Daoy (cell line): ENCODE data around the gene SPAG9. TPM values are rescaled to one million over a fixed set of nuclear protein-coding genes. Genes with fewer than 3 reads are reported as not detected.
A peak's percentile ranks its signal among the peaks of the same experiment; 100 is the strongest.
"Not testable (repeated sequence)": the region's sequence is repeated elsewhere in the genome, so short reads cannot be mapped to it uniquely, and the experiment has no call there.

ENCODE experiments used
- DNase-seq: peaks from one replicate; pipeline ENCODE4 v3.0.0-alpha.2; 2015; ENCODE audit warnings: low read depth
- total RNA-seq: library from RNA; depleted of rRNA; stranded (reverse); fragments of >200 nt; shearing (Covaris generic); gene quantifications from 2 replicates; pipeline ENCODE4 v1.2.3, GENCODE V29; 2014

SPAG9 gene
- total RNA-seq, 1 experiment from 2014 or later, result 54.2 TPM

DNA sequence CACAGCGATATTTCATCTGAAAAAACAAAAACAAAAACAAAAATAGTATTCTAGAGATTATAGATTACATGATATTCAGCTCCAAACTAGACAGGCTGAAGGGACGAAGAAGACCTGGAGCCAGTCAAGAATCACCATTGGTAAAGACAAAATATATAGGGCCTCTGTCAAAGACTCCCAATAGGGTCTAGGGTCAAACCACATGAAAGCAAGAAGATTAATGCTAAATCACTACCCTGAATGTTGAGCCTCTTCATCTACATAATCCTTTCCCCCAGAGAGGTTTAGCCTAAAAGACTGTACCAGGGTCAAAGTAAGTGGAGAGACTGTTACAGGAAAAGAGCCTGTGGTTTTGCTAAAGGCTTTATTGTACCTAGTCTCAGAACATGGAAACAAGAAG, 21.9 kb upstream of the SPAG9 start:
- no peak for DNase-seq

- DNase-seq, result no peak
Measured at GRCh38 chr17:51135956-51136355, 15.3 kb upstream of the SPAG9 start.

- DNase-seq, result no peak
Measured at GRCh38 chr17:51133365-51133764, 12.7 kb upstream of the SPAG9 start.

DNA sequence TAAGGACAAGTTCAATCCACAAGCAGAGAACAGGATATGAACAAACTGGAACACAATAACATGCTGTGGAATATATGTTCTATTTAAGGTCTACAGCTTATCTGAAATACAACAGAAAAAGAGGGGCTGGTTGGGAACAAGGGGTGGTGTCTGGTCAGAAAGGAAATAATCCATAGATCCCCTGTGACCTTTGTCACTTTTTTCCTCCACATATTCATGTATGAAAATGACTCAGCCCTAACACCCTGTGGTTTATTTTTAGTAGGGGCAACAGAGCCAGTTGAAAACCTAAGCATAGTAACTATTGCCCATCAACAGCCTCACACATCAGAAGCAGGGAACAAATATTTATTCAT, 12.3 kb upstream of the SPAG9 start:
- peak; percentile 13 for DNase-seq

- peak; percentile 9 for DNase-seq
Measured at GRCh38 chr17:51128076-51128475, 7.4 kb upstream of the SPAG9 start.

- no peak for DNase-seq
Measured at GRCh38 chr17:51124640-51125503, 4.2 kb upstream of the SPAG9 start.

GRCh38 chr17:51122473-51123115, 1.9 kb upstream of the SPAG9 start:
- DNase-seq, result not testable (repeated sequence)

DNA sequence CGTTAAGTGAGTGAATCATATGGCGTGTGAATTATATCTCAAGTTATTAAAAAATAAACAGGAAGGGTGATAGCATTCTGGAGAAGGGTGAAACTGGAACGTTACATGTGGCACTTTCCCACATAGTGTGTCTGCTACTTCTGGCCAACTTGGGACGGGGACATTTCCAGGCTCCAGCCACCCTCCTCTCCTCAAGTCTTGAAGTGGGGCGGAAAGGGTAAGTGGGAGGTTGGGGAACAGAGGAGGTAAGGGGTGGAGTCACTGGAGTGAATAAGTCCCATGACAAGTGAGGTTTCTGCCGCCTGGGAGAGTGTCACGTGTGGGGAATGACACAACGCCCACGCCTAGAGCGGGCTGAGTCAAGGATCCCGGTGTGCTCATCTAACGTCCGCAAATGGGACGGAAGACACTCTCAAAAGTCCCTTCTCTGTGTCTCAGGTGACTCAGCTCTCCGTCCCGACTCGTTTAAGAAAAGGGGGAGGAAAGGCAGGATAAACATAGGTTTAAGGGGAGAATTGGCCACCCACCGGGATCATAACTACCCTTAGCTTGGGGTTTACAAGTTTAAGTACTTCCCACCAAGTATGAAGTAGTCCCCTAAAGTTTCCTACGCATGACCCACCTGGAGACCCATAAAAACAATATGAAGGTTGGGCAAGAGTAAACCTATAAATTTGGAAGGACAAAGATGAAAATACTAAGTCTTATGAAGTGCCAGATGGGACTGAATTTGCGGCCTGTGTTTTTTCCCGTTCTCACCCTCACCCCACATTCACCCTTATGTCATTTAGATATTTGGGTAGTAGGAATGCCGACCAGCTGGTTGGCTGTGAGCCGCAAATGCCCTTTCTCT, 1.2 kb upstream of the SPAG9 start:
- peak; percentile 97 for DNase-seq

DNA sequence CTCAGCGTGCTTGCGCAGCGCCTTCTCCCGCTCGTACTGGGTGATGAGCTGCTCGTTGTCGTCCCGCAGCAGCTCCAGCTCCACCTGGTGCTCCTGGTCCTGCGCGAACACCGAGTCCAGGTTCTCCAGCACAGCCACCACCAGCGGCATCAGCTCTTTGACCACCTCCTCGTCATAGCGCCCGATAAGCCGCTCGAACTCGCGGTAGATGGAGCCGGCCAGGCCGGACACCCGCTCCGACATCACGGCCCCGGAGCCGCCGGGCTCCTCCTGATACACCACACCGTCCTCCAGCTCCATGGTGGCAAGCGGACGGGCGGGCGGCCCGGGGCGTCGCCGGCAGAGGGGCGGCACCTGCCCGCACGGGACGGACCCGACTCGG, 320 bp downstream of the SPAG9 start:
- DNase-seq, result peak; percentile 41

DNA sequence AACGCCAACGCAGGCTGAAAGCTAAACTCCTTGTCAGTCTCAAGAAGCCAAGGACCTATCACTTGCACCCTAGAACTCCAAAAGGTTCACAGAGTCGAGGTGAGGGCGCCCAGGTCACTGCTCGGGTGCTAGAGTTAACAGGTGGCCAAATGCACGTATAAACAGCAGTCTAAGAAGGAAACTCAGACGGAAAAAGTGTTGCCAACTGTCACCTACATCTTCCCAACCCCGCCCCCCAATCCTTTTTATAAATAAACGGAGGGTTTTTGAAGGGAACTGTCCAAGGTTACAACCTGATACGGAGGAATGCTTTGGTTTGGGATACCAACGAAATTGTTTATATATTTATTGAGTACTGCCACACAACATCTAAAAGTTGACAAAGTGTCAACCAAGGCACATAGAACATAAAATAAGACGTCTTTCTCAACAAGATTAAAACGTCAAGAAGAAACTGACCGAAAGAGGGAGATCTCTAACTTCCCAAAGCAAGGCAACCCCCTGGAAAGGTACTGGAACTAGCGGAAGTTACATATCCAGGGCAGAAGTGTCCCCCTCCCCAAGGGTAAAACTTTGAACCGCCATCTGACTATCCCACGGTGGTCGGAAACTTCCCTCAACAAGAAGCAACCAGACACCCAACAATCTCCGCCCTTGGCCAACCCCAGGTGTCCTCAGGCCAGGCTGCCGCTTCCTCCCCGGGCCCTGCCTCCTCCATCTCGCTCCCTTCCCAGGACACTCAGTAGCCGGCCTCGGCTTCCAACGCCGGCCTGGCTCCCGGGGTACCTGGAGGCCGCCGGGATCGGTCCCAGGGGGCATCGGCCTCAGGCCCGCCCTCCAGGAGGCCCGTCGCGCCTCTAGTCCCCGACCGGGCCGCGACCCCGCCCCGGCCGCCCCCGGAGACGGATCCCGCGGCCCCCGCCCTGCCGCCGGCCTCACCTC, 982 bp downstream of the SPAG9 start:
- peak; percentile 42 for DNase-seq

- no peak for DNase-seq
Measured at GRCh38 chr17:51118330-51119195, 2.1 kb downstream of the SPAG9 start.

DNA sequence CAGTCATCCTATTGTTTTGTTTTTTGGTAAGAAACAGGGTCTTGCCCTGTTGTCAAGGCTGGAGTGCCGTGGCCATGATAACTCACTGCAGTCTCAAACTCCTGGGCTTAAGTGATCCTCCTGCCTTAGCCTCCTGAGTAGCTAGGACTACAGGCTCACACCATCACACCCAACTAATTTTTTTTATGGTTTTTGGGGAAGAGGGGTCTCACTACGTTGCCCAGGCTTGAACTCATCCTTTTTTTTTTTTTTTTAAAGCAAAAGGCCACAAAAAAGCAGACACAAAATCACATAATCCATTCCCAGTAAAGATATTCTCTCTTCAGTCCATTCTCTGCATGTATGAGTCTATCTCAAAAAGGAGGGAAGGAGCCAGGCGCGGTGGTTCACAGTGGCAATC, 5.5 kb downstream of the SPAG9 start:
- DNase-seq, result no peak

DNA sequence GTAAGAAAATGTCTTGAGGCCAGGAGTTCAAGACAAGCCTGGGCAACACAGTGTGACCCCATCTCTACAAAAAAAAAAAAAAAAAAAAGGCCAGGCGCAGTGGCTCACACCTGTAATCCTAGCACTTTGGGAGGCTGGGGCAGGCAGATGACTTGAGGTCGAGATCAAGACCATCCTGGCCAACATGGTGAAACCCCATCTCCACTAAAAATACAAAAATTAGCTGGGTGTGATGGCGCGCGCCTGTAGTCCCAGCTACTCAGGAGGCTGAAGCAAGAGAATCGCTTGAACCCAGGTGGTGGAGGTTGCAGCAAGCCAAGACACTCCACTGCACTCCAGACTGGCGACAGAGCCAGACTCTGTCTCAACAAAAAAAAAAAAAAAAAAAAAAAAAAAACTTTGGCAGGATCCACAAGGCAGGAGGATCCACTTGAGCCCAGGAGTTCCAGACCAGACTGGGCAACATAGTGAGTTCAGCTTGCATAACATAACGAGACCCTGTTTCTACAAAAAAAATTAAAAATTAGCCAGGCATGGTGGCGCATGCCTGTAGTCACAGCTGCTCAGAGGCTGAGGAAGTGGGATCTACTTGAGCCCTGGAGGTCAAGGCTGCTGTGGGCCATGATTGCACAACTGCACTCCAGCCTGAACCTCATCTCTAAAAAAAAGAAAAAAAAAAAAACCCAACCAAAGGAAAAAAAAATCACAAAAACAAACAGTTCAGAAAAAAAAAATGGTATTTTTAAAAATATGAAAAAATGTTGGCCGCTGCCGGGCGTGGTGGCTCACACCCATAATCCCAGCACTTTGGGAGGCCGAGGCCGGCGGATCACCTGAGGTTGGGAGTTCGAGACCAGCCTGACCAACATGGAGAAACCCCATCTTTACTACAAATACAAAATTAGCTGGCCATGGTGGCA, 8.1 kb downstream of the SPAG9 start:
- DNase-seq, result not testable (repeated sequence)

- DNase-seq, result no peak
Measured at GRCh38 chr17:51107778-51108177, 12.9 kb downstream of the SPAG9 start.

GRCh38 chr17:51103451-51103850, 17.2 kb downstream of the SPAG9 start:
- DNase-seq, result no peak

DNA sequence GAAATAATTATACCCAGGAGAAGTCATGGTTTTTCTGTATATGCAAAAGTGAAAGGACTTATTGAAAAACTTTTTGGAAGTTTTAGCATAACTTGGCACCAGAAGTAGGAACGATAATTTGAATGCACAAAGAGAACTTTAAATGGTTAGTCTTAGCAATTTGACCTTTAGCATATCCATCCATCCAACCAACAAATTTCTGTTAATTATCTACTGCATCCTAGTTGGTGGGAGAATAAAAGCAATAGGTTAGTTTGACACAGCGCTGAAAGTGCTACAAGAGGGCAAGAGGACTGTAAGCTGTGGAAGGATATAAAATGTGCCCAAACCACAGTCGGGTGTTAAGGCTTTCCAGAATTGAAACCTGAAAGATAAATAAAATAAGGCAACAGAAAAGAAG, 17.6 kb downstream of the SPAG9 start:
- no peak for DNase-seq

DNA sequence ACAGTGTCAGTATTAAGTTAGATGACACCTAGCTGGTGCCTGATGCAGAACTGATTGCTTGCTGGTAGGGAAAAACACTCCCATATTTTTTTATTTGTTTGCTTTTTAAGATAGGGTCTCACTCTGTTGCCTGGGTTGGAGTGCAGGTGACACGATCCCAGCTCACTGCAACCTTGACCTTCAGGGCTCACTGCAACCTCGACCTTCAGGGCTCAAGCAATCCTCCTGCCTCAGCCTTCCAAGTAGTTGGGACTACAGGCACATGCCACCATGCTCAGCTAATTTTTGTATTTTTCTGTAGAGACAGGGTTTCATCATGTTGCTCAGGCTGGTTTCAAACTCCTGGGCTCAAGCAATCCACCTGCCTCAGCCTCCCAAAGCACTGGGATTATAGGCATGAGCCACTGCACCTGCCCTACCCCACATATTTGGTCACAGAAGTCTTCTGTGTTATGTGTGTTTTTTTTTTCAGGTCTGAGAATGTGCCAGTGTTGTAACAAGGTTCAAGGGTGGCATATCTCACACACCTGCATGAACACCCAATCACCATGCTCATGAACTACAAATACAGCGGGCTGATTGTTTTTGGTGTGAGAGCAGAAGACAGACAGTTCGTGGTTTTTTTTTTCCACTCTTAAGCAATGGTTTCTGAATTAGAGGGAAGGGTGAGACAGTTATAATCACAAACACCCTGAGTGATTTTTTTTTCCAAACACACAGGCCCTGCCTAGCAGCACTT, 22.8 kb downstream of the SPAG9 start:
- no peak for DNase-seq

DNA sequence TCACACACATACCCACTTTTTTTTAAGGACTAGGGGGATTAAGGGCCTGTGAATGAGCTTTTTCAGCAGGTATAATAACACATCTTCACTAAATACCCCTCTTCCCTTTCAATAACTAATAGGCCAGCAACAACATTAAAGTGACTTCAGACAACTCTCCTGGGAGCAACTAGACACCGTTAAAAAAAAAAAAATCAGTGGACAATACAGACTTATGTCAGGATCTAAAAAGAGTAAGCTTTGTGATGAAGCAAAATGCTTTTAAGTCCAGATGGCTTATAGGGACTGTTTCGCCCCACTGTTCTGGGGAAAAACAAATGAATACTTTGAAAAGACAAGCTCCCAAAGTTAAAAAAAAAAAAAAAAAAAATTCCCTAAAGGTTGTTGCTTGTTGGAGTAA, 29.0 kb downstream of the SPAG9 start:
- DNase-seq, result no peak

GRCh38 chr17:51088868-51089267, 31.8 kb downstream of the SPAG9 start:
- not testable (repeated sequence) for DNase-seq
